ENCODE measurements around the gene CCDC148.
"Not testable (repeated sequence)": the region's sequence is repeated elsewhere in the genome, so short reads cannot be mapped to it uniquely, and the experiment has no call there.

CCDC148 gene

GRCh38 chr2:158366342-158366741 is 90.2 kb downstream of the CCDC148 start:
- no peaks in the 10 kb centered on the region for H3K4me1 ChIP-seq (ENCODE audit: control insufficient read depth in 1 of 2, insufficient read depth in 1 of 2, low read depth in 1 of 2, low read length in 1 of 2)
- TF ChIP-seq CTCF (IDR thresholded peaks at IDR 0.05) = no peak
- H3K27me3 ChIP-seq = no peaks in the 10 kb centered on the region
- H3K27ac ChIP-seq = no peak overlapping the region
- no peak overlapping the region for H3K4me3 ChIP-seq (ENCODE audit: low read depth in 1 of 2, low read length in 1 of 2)
- H3K9me3 ChIP-seq = no peaks in the 10 kb centered on the region
- no peaks in the 10 kb centered on the region for H3K36me3 ChIP-seq

- no peaks in the 10 kb centered on the region for H3K27me3 ChIP-seq
- H3K27ac ChIP-seq = no peak overlapping the region
- no peaks in the 10 kb centered on the region for H3K9me3 ChIP-seq
- TF ChIP-seq CTCF (IDR thresholded peaks at IDR 0.05) = no peak
- no peaks in the 10 kb centered on the region for H3K4me1 ChIP-seq (ENCODE audit: control insufficient read depth in 1 of 2, insufficient read depth in 1 of 2, low read depth in 1 of 2, low read length in 1 of 2)
- H3K36me3 ChIP-seq = no peaks in the 10 kb centered on the region
- H3K4me3 ChIP-seq (ENCODE audit: low read depth in 1 of 2, low read length in 1 of 2) = no peak overlapping the region
Measured at GRCh38 chr2:158359846-158360245, 96.7 kb downstream of the CCDC148 start.

- H3K36me3 ChIP-seq = no peaks in the 10 kb centered on the region
- H3K4me3 ChIP-seq (ENCODE audit: low read depth in 1 of 2, low read length in 1 of 2) = no peak overlapping the region
- H3K27ac ChIP-seq = no peak overlapping the region
- H3K27me3 ChIP-seq = no peaks in the 10 kb centered on the region
- H3K9me3 ChIP-seq = no peaks in the 10 kb centered on the region
- no peaks in the 10 kb centered on the region for H3K4me1 ChIP-seq (ENCODE audit: control insufficient read depth in 1 of 2, insufficient read depth in 1 of 2, low read depth in 1 of 2, low read length in 1 of 2)
- TF ChIP-seq CTCF (IDR thresholded peaks at IDR 0.05) = no peak
Measured at GRCh38 chr2:158357699-158358098, 98.9 kb downstream of the CCDC148 start.

GRCh38 chr2:158357122-158357521 is 99.4 kb downstream of the CCDC148 start:
- Histone ChIP-seq H3K9me3 (no peaks in the 10 kb centered on the region), H3K27me3 (no peaks in the 10 kb centered on the region), H3K27ac (no peak overlapping the region), H3K4me3 (ENCODE audit: low read depth in 1 of 2, low read length in 1 of 2) (no peak overlapping the region), H3K4me1 (ENCODE audit: control insufficient read depth in 1 of 2, insufficient read depth in 1 of 2, low read depth in 1 of 2, low read length in 1 of 2) (no peaks in the 10 kb centered on the region), H3K36me3 (no peaks in the 10 kb centered on the region)
- TF ChIP-seq CTCF (IDR thresholded peaks at IDR 0.05) = no peak

- not testable (repeated sequence) for H3K9me3 ChIP-seq; H3K36me3 ChIP-seq; H3K27ac ChIP-seq; H3K4me1 ChIP-seq (ENCODE audit: control insufficient read depth in 1 of 2, insufficient read depth in 1 of 2, low read depth in 1 of 2, low read length in 1 of 2); H3K4me3 ChIP-seq (ENCODE audit: low read depth in 1 of 2, low read length in 1 of 2); H3K27me3 ChIP-seq
Measured at GRCh38 chr2:158351466-158351816, 105.1 kb downstream of the CCDC148 start.

GRCh38 chr2:158350751-158351465 is 105.6 kb downstream of the CCDC148 start:
- H3K4me3 ChIP-seq (ENCODE audit: low read depth in 1 of 2, low read length in 1 of 2); H3K4me1 ChIP-seq (ENCODE audit: control insufficient read depth in 1 of 2, insufficient read depth in 1 of 2, low read depth in 1 of 2, low read length in 1 of 2); H3K27ac ChIP-seq; H3K9me3 ChIP-seq; H3K36me3 ChIP-seq; H3K27me3 ChIP-seq: not testable (repeated sequence)

- no peaks in the 10 kb centered on the region for H3K36me3 ChIP-seq
- no peak overlapping the region for H3K27ac ChIP-seq
- H3K4me3 ChIP-seq (ENCODE audit: low read depth in 1 of 2, low read length in 1 of 2) = no peak overlapping the region
- no peaks in the 10 kb centered on the region for H3K27me3 ChIP-seq
- no peaks in the 10 kb centered on the region for H3K9me3 ChIP-seq
- TF ChIP-seq CTCF (IDR thresholded peaks at IDR 0.05) = no peak
- H3K4me1 ChIP-seq (ENCODE audit: control insufficient read depth in 1 of 2, insufficient read depth in 1 of 2, low read depth in 1 of 2, low read length in 1 of 2) = no peaks in the 10 kb centered on the region
Measured at GRCh38 chr2:158346032-158346431, 110.5 kb downstream of the CCDC148 start.
